Central memory CD4-positive, alpha-beta T cell (primary cell): ENCODE measurements around the gene ZFP42.
"Not testable (repeated sequence)": the region's sequence is repeated elsewhere in the genome, so short reads cannot be mapped to it uniquely, and the experiment has no call there.

Experiments
- DNase-seq: peaks from one replicate; pipeline ENCODE4 v3.0.0; 2022

The ZFP42 gene

DNA sequence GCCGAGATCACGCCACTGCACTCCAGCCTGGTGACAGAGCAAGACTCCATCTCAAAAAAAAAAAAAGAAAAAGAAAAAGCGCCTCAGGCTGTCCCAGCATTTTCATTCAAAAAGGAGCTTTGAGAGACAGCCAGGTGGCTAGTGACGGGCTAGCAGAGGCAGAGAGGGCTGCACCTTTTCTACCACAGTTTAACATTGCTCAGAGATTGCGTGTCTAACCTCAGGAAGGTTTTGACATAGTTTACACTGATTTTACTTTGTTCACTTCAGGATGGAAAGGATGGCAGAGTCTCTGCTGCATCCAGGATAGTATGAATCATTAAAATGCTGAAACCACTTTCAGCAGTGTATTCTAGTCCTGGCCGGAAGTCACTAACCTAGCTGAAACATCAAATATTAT, 28.1 kb downstream of the ZFP42 start:
- no peak for DNase-seq

DNA sequence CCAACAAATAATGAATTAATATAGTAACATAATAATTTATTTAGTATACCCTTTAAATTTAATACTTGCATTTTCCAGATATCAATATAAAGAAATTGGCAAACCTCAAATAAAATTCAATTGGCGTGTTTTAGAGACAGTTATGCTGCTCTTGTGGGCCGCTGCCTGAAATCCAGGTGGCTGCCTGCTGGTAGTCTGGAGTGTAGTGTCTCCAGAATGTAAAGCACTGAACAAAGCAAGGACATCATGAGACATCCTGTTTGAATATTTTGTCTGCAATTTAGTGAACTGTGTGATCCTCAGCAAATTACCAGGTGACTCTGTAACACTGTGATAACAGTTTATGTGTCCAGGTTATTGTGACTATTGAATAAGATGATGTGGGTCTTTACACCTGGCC, 29.9 kb downstream of the ZFP42 start:
- no peak for DNase-seq

DNA sequence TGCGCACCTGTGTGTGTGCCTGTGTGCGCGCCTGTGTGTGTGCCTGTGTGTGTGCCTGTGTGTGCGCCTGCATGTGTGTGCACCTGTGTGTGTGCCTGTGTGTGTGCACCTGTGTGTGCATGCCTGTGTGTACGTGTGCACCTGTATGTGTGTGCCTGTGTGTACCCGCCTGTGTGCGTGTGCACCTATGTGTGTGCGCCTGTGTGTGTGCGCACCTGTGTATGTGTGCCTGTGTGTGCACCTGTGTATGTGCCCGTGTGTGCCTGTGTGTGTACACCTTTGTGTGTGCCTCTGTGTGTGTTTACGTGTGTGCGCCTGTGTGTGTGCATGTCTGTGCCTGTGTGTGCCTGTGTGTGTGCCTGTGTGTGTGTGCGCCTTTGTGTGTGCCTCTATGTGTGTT, 33.5 kb downstream of the ZFP42 start:
- no peak for DNase-seq

DNA sequence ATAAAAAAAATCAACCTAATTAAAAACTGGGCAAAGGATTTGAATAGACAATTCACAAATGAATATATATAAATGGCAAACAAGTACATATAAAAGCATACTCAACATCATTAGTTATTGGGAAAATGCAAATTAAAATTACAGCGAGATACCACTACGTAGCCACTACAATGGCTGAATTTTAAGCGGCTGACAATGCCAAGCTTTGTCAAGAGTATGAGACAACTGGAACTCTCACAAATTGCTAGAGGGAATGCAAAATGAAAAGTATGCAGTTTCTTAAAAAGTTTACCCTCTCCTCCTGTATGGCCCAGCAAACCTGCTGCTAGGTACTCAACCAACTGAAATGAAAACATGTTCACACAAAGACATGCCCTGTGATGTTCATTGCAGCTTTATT, 34.8 kb downstream of the ZFP42 start:
- DNase-seq: no peak

DNA sequence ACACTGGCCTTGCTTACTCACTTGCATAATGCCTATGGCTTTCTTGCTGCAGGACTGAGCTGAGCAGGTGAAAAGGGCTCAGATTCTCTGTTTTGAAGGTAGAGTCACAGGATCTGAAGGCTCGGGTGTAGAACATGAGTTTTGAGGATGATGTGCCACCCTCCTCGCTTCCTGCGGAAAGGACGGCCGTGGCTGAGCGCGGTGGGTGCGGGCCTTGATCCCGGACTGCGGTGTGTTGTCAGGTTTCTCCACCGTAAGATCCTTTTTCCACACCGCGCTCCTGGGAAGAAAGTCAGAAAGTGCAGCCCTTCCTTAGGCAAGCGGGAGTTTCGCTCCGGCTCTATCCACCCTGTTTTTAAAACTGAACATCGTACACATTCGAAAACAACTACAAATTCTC, 36.2 kb downstream of the ZFP42 start:
- no peak for DNase-seq

DNA sequence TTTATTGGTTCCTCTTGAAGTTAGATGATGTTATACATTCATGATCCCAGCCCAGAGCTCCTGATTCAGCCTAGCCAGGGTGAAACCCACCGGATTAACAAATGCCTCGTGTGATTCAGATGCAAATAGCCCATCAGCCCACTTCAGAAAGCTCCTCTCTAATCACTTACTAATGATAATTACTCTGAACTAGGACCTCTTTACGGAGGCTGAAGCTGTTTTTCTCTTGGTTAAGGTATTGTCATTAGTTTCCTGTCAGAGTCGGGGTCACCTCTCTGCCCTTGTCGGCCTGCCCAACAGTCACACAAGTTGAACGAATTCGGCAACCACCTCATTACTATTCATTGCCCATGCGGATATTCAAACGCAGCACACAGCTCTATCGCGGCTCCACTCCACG, 36.6 kb downstream of the ZFP42 start:
- no peak for DNase-seq

DNA sequence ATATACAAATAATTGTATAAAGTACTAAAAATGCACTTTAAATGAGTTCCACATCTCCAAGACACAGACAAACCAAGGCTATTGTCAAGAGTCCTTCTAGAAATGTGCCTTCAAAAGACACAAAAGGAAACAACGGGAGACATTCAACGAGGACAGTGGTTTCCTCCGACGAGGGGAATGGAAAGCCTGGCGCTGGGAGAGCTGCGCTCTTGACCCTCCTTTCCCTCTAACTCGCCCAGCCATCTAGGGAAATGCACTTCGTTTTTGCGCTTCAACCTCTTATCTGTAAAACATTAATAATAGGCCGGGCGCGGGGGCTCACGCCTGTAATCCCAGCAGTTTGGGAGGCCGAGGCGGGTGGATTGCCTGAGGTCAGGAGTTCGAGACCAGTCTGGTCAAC, 37.0 kb downstream of the ZFP42 start:
- no peak for DNase-seq

DNA sequence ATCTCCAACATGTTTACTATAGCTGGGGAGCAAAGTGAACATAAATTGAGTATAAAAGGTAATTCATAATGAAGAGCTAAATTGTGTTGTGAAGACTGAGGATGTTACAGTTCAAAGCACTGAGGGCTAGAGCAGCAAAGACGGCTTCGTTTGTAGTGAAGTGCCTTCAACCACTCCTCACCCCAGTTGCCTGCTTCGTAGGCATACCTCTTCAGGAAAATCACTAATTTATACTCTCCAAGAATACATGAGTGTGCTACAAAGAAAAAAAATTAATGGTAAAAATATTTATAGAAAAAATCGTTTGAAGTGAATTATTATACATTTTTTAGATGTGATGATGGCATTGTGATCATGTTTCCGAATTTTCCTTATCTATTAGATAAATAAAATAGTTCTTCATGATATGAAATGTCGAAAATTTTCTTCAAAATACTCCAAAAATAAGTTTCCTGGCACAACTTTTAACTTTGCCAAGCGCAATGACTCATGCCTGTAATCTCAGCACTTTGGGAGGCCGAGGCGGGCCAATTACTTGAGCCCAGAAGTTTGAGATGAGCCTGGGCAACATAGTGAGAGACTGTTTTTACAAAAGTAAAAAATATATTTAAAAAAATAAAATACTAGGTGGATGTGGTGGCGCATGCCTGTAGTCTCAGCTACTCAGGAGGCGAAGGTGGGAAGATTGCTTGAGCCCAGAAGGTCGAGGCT, 41.6 kb downstream of the ZFP42 start:
- DNase-seq: no peak

DNA sequence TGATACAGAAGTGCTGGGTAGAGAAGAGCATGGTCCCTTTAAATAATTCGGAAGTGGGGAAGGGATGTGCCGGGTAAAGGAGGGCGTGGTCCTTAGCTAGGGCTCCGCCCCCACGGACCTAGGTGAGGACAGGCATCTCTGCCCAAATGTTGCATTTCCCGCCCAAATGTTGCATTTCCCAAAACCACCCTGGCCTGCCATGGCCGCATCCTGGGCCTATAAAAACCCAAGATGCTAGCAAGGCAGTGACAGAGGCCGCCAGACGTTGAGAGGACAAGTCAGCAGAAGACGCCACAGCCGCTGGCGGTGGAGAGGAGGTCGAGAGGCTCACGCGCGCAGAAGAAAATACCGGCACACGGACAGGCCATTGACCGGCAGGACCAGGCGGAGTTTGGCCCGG, 46.1 kb downstream of the ZFP42 start:
- no peak for DNase-seq

DNA sequence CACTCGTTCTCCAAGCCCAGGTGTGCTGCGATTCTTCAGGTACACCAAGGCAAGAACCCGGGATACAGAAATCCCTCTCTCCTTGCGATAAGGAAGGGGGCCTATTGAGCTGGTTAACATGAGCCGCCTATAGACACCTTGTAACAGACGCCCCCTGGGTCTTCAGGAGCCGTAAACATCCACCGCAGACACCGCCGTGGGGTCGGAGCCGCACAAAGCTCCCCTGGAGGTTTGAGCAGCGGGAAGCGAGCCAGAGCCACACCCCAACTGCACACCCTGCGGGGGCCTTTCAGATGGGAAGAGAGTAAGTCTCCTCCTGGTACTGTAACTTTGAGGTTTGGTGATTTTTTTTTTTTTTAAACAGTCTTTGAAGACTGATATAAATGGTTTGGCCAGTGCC, 46.6 kb downstream of the ZFP42 start:
- no peak for DNase-seq

DNA sequence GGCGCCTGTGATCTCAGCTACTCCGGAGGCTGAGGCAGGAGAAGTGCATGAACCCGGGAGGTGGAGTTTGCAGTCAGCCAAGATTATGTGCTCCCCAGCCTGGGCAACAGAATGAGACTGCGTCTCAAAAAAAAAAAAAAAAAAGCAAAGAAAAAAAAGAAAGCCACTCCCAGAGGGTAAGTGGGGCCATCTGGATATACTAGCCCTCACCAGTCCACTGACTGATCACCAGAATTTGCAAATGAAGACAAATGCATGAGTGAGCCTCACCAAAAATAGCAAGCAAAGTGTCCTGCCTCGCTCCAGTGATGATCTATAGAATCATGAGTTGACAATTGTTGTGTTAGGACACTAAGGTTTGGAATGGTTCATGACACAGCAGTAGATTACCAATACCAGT, 47.6 kb downstream of the ZFP42 start:
- DNase-seq: no peak

DNA sequence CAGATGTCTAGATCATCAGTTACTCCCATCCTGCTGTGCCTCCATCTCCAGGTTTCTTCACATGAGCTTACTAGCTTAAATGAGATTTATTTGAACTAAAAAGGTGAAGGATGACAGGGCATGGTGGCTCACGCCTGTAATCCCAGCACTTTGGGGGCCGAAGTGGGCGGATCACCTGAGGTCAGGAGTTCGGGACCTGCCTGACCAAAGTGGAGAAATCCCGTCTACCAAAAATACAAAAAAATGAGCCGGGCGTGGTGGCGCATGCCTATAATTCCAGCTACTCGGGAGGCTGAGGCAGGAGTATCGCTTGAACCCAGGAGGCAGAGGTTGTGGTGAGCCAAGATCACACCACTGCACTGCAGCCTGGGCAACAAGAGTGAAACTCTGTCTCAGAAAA, 49.9 kb downstream of the ZFP42 start:
- DNase-seq: not testable (repeated sequence)

DNA sequence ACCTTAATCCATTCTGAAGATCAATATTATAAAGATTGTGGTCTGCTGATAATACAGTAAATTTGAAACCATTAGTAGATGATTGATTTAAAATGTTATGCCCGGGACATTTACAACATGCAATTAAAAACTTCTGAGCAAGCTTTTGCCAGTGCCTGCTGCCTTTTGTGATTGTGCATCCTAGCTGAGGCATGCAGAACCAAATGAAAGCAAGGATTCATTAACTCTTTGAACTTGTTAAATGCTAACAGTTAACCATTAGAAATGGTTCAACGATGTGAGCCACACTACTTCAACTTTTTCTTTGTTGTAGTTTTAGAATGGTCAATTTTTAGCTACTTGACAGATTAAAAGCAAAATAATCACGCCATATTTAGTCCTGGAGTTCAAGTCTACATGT, 51.1 kb downstream of the ZFP42 start:
- DNase-seq: no peak

DNA sequence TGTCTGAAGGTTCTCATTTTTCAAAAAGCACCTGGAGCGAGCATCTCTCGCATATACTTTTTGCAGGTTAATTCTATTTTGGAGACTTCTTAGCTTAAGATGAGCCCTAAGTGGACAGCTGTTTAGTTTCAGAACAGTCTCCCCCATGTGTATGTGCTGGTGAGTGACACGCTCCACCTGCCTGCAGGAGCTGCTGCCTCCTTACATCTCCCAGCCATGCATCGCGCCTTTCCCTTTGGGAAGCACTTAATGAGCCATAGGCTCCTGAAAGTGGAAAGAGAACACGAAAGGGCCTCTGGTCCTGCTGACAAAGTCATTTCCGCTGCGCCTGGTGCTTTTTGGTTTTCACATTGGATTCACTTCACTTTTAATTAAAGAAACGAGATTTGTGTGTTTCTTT, 57.7 kb downstream of the ZFP42 start:
- no peak for DNase-seq
